Activated T-cell treated with anti-CD3 and anti-CD28 coated beads, Interleukin-2, amount 50 U/mL, for 1 hour (primary cell): ENCODE results near the gene CCDC136.

ENCODE experiments used
- DNase-seq: peaks from one replicate; pipeline ENCODE4 v3.0.0-alpha.2; 2020

The CCDC136 gene

GRCh38 chr7:128807191-128807590 is 15.4 kb downstream of the CCDC136 start:
- no peak for DNase-seq

- DNase-seq = no peak
Measured at GRCh38 chr7:128809363-128809762, 17.6 kb downstream of the CCDC136 start.

- no peak for DNase-seq
Measured at GRCh38 chr7:128810473-128810872, 18.7 kb downstream of the CCDC136 start.

- no peak for DNase-seq
Measured at GRCh38 chr7:128810997-128811396, 19.2 kb downstream of the CCDC136 start.

- no peak for DNase-seq
Measured at GRCh38 chr7:128811631-128812430, 20.1 kb downstream of the CCDC136 start.

GRCh38 chr7:128812514-128813168 is 20.9 kb downstream of the CCDC136 start:
- DNase-seq = no peak

- DNase-seq = no peak
Measured at GRCh38 chr7:128814499-128814898, 22.7 kb downstream of the CCDC136 start.

- DNase-seq = no peak
Measured at GRCh38 chr7:128815289-128815942, 23.6 kb downstream of the CCDC136 start.

GRCh38 chr7:128818694-128819093 is 26.9 kb downstream of the CCDC136 start:
- DNase-seq = no peak

- no peak for DNase-seq
Measured at GRCh38 chr7:128821724-128822123, 30.0 kb downstream of the CCDC136 start.

GRCh38 chr7:128826512-128826911 is 34.7 kb downstream of the CCDC136 start:
- no peak for DNase-seq

GRCh38 chr7:128826916-128827247 is 35.1 kb downstream of the CCDC136 start:
- DNase-seq = no peak

GRCh38 chr7:128827248-128827958 is 35.6 kb downstream of the CCDC136 start:
- no peak for DNase-seq

- no peak for DNase-seq
Measured at GRCh38 chr7:128827971-128828711, 36.4 kb downstream of the CCDC136 start.

GRCh38 chr7:128829391-128830166 is 37.8 kb downstream of the CCDC136 start:
- no peak for DNase-seq

GRCh38 chr7:128830231-128831177 is 38.7 kb downstream of the CCDC136 start, which contains the start of gene FLNC:
TSS of gene FLNC (plus strand) at chr7:128830406. CDS start at chr7:128830638, 232 bp downstream.
- peak; percentile 48 for DNase-seq

- no peak for DNase-seq
Measured at GRCh38 chr7:128831178-128831993, 39.6 kb downstream of the CCDC136 start.

- DNase-seq = no peak
Measured at GRCh38 chr7:128831994-128832879, 40.5 kb downstream of the CCDC136 start.

- no peak for DNase-seq
Measured at GRCh38 chr7:128832880-128833147, 41.0 kb downstream of the CCDC136 start.
